Measurements from ENCODE around the gene CCL1.

CCL1 gene

DNA sequence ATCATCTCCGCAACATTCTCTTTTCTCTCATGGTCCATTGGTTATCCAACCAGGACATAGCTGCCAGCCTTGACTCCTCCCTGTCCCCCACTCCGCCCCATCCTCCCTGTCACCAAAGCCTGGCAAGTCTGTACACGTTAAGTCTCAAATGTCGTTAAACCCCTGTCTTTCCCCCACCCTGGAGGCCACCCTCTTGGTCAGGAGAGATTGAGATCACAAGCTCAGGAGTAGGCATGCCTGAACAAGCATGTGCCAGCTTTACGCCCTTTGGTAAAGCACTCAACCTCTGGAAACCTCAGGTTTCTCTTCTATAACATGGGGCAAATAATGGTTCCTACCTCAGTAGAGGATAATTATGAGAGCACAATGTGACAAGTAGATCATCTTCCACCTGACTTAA, 38.1 kb upstream of the CCL1 start:
- TF ChIP-seq, protein P1, sequence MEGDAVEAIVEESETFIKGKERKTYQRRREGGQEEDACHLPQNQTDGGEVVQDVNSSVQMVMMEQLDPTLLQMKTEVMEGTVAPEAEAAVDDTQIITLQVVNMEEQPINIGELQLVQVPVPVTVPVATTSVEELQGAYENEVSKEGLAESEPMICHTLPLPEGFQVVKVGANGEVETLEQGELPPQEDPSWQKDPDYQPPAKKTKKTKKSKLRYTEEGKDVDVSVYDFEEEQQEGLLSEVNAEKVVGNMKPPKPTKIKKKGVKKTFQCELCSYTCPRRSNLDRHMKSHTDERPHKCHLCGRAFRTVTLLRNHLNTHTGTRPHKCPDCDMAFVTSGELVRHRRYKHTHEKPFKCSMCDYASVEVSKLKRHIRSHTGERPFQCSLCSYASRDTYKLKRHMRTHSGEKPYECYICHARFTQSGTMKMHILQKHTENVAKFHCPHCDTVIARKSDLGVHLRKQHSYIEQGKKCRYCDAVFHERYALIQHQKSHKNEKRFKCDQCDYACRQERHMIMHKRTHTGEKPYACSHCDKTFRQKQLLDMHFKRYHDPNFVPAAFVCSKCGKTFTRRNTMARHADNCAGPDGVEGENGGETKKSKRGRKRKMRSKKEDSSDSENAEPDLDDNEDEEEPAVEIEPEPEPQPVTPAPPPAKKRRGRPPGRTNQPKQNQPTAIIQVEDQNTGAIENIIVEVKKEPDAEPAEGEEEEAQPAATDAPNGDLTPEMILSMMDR (conservative IDR thresholded peaks at IDR 0.05; ENCODE audit: low read length), result no peak
- DNase-seq (ENCODE audit: low read depth), result no peak

DNA sequence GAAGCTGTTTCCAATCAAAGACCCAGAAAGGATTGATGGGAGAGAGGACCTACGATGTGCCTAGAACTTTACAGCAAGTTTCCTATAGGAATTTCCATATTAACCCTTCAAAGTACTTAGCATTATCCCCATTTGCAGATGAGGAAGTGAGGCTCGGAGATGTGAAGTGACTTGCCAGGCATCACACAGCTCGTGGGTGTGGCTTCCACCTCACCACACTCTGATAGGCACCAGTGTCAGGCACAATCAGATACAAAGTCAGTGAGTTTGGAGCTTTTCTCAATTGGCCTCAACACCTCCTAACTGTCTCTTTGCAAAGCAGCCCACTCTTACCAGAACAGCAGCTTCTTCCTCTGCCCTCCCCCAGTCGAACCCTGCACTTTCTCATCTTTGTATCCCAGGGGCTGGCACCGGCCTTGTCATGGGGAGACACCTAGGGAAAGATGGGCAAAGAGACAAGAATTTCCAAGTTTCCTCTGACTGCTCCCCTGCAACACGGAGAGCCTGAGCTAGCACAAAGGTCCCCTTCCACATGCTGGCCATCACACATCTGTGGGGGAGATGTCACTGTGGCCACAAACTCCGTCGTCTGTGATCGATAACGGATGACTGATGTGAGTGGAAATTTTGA, 37.4 kb upstream of the CCL1 start:
- TF ChIP-seq, protein P1 (conservative IDR thresholded peaks at IDR 0.05; ENCODE audit: low read length), result no peak
- H3K4me3 ChIP-seq (ENCODE audit: low read length), result no peak overlapping the region
- no peak for DNase-seq (ENCODE audit: low read depth)

More for the DNA sequence above, 38.1 kb upstream of the CCL1 start:
- no peak overlapping the region for H3K4me3 ChIP-seq (ENCODE audit: low read length)

DNA sequence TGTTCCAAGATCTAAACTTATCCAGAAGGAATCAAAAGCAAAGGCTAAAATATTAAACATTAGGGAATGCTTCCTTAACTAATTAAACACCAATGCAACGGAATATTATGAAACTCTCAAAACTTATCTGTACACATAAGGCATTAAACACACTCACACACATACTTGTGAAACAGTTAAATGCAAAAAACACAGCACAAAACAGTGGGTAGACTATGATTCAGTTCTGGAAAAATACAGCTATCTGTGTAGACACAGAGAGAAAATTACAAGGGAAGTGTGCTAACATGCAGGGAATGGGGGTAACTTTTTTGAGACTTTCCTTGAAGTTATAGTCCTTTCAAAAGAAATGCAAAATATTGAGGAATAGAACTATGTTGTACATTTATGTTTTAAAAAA, 36.7 kb upstream of the CCL1 start:
- TF ChIP-seq, protein P1 (conservative IDR thresholded peaks at IDR 0.05; ENCODE audit: low read length), result no peak
- no peak for DNase-seq (ENCODE audit: low read depth)
- H3K4me3 ChIP-seq (ENCODE audit: low read length), result no peak overlapping the region

DNA sequence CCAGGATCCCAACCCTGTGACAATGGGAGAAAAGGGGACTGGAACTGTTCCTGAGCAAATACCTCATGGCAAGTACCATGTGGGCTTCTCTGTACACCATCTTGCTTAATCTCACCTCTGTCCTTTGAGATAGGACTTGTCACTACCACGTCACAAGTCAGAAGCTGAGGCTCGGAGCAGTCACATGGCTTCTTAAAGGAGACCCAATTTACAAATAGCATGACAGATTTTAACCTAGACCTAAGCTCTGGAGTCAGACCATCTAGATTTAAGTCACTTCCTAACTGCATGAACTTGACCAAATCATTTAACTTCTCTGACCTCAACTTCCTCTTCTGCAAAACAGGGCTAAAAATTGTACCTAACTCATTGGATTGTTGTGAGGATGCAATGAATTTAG, 36.0 kb upstream of the CCL1 start:
- H3K4me3 ChIP-seq (ENCODE audit: low read length), result no peak overlapping the region
- TF ChIP-seq, protein P1 (conservative IDR thresholded peaks at IDR 0.05; ENCODE audit: low read length), result no peak
- no peak for DNase-seq (ENCODE audit: low read depth)

DNA sequence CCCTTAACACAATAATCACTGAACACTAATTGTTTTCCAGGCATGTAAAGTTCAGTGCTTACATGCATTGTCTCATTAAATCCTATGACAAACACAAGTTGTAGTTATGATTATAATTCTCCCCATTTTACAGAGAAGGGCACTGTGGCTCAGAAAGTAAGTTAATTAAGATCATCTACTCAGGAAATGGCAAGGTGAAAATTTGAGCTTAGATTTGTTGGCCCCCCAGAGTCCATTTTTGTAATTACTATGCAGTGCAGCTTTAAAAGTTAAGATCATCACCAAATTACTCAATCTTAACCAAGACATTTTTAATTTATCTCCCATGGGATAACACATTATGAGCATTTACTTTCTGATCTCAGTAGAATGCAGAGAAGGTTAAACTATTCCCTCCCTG, 34.2 kb upstream of the CCL1 start:
- DNase-seq (ENCODE audit: low read depth), result no peak
- H3K4me3 ChIP-seq (ENCODE audit: low read length), result no peak overlapping the region
- TF ChIP-seq, protein P1 (conservative IDR thresholded peaks at IDR 0.05; ENCODE audit: low read length), result no peak

DNA sequence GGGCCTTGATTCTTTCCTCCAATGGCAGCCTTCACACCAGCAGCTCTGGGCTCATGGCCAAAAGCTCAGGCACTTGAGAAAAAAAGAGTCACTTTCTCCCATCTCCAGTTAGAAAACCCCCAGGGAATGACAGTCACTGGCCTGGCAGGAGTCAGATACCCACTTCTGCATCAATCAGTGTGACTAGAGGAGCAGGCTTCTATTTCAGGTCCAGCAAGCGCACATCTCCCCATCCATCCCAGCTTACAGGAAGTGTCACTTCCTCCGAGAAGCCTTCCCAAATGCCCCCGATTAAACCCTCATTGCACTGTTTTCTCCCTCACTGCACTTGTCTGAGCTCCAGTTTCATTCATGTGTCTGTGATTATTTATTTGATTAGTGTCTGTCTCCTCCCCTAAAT, 30.4 kb upstream of the CCL1 start:
- DNase-seq (ENCODE audit: low read depth), result no peak
- no peak overlapping the region for H3K4me3 ChIP-seq (ENCODE audit: low read length)
- TF ChIP-seq, protein P1 (conservative IDR thresholded peaks at IDR 0.05; ENCODE audit: low read length), result no peak

DNA sequence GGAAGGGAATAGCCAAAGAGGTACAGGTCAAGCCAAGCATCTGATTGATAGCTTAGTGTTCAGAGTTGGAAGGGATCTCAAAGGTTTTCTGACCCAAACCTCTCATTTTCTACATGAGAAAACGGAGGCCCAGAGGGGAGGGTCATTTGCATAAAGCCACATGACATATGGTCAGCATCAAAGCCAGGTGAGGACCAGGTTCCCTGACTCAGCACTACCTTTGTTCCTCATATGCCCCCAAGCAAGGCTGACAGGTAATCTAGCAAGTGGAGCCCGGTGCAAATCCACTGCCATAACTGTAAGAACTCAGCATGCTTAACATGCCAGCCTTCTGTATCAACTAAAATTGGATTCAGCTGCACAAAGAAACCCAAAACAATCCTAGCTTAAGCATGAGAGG, 28.2 kb upstream of the CCL1 start:
- DNase-seq (ENCODE audit: low read depth), result no peak
- no peak overlapping the region for H3K4me3 ChIP-seq (ENCODE audit: low read length)
- TF ChIP-seq, protein P1 (conservative IDR thresholded peaks at IDR 0.05; ENCODE audit: low read length), result no peak

Measured in AG10803 (cell line).